Esophagus muscularis mucosa (tissue), 4 donors: ENCODE measurements around the gene ETFA. TPM values are rescaled to one million over a fixed set of nuclear protein-coding genes. Genes with fewer than 3 reads are reported as not detected.

Experiments
- DNase-seq: peaks from one replicate; pipeline ENCODE4 v3.0.0-alpha.2; 2017; ENCODE audit errors: extremely low spot score
- H3K27ac ChIP-seq, 4 donors: fragments of 200-600 bp; sonication (generic); replicated peaks in 1 of 4; 1 replicate in 3 of 4; 2 replicates in 1 of 4; pipeline ENCODE4 v1.5.1; 2016 to 2019; ENCODE audit warnings: mild to moderate bottlenecking in 1 of 4
- H3K27me3 ChIP-seq, 4 donors: fragments of 200-600 bp; sonication (generic); one replicate each; pipeline versions ENCODE4 v1.5.1 to v1.6.0; 2016 to 2019
- H3K36me3 ChIP-seq, 4 donors: fragments of 200-600 bp; sonication (generic); one replicate each; pipeline ENCODE4 v1.5.1; 2016 to 2019
- H3K4me1 ChIP-seq, 4 donors: fragments of 200-600 bp; sonication (generic); one replicate each; pipeline ENCODE4 v1.5.1; 2016 to 2019
- H3K4me3 ChIP-seq, 4 donors: fragments of 200-600 bp; sonication (generic); 1 replicate in 2 of 4; 2 replicates in 2 of 4; pipeline ENCODE4 v1.5.1; 2016 to 2019; ENCODE audit warnings: mild to moderate bottlenecking in 4 of 4, moderate library complexity in 1 of 4
- H3K9me3 ChIP-seq, 4 donors: fragments of 200-600 bp; sonication (generic); 1 replicate in 3 of 4; 2 replicates in 1 of 4; pipeline ENCODE4 v1.5.1; 2016 to 2019
- CTCF ChIP-seq, 3 experiments: fragments of 200-600 bp in 2 of 3; fragments of 450-650 bp in 1 of 3; sonication (generic) in 2 of 3; IDR thresholded peaks; one replicate each; pipeline ENCODE4 v1.5.1; 2017 to 2019; ENCODE audit warnings: antibody characterized with exemption in 3 of 3, mild to moderate bottlenecking in 2 of 3, moderate library complexity in 1 of 3
- EP300 ChIP-seq: sonication (generic); formaldehyde crosslinking; IDR thresholded peaks from one replicate; pipeline ENCODE4 v1.6.1; 2017; ENCODE audit warnings: antibody characterized with exemption
- POLR2A ChIP-seq: fragments of 450-650 bp; IDR thresholded peaks from one replicate; pipeline ENCODE4 v1.6.1; 2017; ENCODE audit warnings: antibody characterized with exemption, moderate library complexity, mild to moderate bottlenecking, low read depth
- POLR2AphosphoS5 ChIP-seq, 2 donors: sonication (generic); formaldehyde crosslinking; IDR thresholded peaks; one replicate each; pipeline ENCODE4 v1.6.1; 2017; ENCODE audit warnings: antibody characterized with exemption in 2 of 2
- WGBS: methylation state at CpG from one replicate; pipeline ENCODE4 v1.1.5; 2018; 5-methylcytosine and 5-hydroxymethylcytosine counted together
- intact Hi-C: fragments of 100-400 bp; cut with DNase I; formaldehyde crosslinking; loops from one replicate; pipeline ENCODE4 v1.15.1; 2023
- total RNA-seq, 4 donors: library from RNA; depleted of rRNA; stranded (reverse); fragments of >200 nt; gene quantifications; one replicate each; pipeline versions ENCODE4 v1.1.0 to v1.2.1, GENCODE V29; 2016

ETFA gene
- total RNA-seq, 4 donors from 2014 or later = 98.7 to 137 (median 130) TPM

DNA sequence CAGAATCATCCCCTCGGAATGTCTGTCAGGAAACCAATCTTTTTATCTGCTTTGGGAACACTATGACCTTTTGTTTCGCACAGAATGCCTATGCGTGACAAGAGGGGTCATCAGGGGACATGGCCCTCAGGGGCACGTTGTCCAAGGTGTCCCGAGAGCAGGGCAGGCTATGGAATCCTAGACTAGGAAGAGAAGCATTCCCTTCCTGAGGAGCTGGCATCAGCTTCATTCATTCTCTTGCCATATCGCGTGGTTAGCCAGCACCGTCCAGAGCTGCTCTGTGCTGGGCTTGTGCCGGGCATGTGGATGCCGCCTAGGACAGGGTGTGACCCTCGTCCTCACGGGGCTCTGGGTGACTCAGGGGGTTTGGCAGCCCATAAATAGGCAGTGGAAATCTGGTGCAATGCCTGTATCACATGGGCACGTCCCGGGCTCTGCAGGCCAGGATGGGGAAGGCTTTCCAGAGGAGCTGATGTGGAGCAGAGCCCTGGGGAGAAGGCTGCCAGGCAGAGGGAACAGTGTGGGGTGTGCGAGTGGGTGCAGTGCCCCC lies 133.7 kb downstream of the ETFA start:
- peaks cover 0 to 47% (median 0%) of the 10 kb centered on the region in 4 donors for H3K27me3 ChIP-seq
- no peaks in the 10 kb centered on the region for H3K9me3 ChIP-seq
- intact Hi-C loops = no loop called here
- no peaks in the 10 kb centered on the region for H3K36me3 ChIP-seq
- 76% methylated on average over 7 of the region's 15 CpGs for WGBS
- H3K27ac ChIP-seq = peak overlapping the region in 1 of 4 donors; percentile 19
- no peak for DNase-seq
- H3K4me3 ChIP-seq = no peak overlapping the region
- TF ChIP-seq POLR2AphosphoS5 (IDR thresholded peaks at IDR 0.05) = peak; percentile 13 to 26
- no peak for TF ChIP-seq EP300
- TF ChIP-seq POLR2A = no peak
- no peak for TF ChIP-seq CTCF (IDR thresholded peaks at IDR 0.05)
- peaks cover 12 to 18% (median 13%) of the 10 kb centered on the region in 4 donors for H3K4me1 ChIP-seq

DNA sequence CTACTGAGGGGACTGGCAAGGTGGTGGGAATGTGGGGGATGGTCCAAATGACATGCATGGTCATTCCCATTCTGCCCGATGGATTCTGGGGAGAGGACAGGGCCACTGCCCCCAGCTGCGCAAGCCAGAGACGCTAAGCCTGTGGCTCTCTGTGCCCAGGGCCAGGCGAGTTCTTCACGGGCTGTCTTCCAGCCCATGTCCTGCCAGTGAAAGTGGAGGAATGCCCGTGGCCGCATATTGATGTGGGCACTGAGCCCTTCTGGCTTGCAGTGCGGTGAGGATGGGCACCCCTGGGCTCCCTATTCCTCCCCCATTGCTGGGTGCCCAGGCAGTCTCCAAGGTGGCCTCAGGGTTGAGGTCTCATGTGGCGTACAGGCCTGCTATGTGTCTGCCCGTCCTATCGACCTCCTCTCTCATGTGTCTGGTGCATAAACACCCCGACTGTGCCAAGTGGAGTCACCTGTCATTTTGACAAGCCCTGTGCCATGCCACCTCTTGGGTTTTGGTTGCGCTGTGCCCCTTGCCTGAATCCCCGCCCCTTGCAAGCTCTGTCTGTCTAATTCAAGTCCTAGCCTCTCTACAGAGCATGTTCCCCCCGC lies 134.7 kb downstream of the ETFA start:
- no peak overlapping the region for H3K4me3 ChIP-seq
- H3K9me3 ChIP-seq = no peaks in the 10 kb centered on the region
- H3K27ac ChIP-seq = no peak overlapping the region
- peaks cover 0 to 54% (median 0%) of the 10 kb centered on the region in 4 donors for H3K27me3 ChIP-seq
- WGBS = 96% methylated on average over 13 of the region's 15 CpGs
- no peaks in the 10 kb centered on the region for H3K36me3 ChIP-seq
- DNase-seq = no peak
- TF ChIP-seq CTCF (IDR thresholded peaks at IDR 0.05) = no peak
- no peak for TF ChIP-seq POLR2A
- TF ChIP-seq EP300 = no peak
- TF ChIP-seq POLR2AphosphoS5 (IDR thresholded peaks at IDR 0.05) = no peak
- peaks cover 12 to 23% (median 13%) of the 10 kb centered on the region in 4 donors for H3K4me1 ChIP-seq
- intact Hi-C loops = no loop called here

DNA sequence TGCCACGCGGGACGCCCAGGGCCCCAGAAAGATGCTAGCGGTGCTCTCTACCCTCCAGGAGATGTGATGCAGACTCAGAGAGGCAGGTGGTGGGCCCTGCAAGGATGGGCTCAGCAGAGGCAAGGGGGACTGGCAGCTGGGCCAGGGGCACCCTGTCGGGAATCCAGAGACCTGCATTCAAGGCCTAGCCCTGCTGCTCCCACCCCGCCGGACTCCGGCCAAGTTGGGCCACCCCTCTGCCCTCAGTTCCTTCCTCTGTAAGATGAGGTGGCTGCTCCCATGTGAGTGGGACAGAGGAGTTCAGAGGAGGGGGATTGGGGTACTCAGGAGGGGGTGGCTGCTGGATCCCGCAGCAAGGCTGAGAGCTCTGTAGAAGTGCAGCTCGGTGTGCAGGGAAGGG lies 135.2 kb downstream of the ETFA start:
- WGBS = 92% methylated on average over 3 of the region's 10 CpGs
- Histone ChIP-seq H3K27me3 (peaks cover 0 to 51% (median 0%) of the 10 kb centered on the region in 4 donors), H3K4me3 (no peak overlapping the region), H3K36me3 (no peaks in the 10 kb centered on the region), H3K4me1 (peaks cover 12 to 23% (median 13%) of the 10 kb centered on the region in 4 donors), H3K27ac (no peak overlapping the region), H3K9me3 (no peaks in the 10 kb centered on the region)
- DNase-seq = no peak
- intact Hi-C loops = no loop called here
- TF ChIP-seq EP300 (no peak), POLR2A (no peak), POLR2AphosphoS5 (IDR thresholded peaks at IDR 0.05) (no peak), CTCF (IDR thresholded peaks at IDR 0.05) (no peak)

DNA sequence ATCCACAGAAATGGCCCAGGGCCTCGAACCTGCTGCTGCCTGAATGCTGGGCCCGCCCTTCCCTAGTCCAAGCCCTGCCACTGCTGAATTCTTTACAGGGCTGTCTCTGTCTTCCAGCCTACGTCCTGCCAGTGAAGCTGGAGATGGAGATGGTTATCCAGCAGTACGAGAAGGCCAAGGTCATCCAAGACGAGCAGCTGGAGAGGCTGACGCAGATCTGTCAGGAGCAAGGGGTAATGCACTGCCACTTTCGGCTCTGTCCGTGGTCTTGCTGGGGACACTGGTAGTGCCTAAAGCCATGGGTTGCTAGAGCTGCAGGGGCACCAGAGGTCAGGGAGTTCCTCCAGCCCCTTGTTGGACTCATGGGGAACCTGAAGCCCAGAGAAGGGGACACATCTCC lies 135.8 kb downstream of the ETFA start:
- no peak for DNase-seq
- Histone ChIP-seq H3K27ac (no peak overlapping the region), H3K9me3 (no peaks in the 10 kb centered on the region), H3K4me3 (no peak overlapping the region), H3K4me1 (peaks cover 12 to 29% (median 16%) of the 10 kb centered on the region in 4 donors), H3K36me3 (no peaks in the 10 kb centered on the region), H3K27me3 (peaks cover 0 to 48% (median 0%) of the 10 kb centered on the region in 4 donors)
- 94% methylated on average over 7 of the region's 8 CpGs for WGBS
- TF ChIP-seq CTCF (IDR thresholded peaks at IDR 0.05) = no peak
- TF ChIP-seq POLR2A = no peak
- no peak for TF ChIP-seq EP300
- intact Hi-C loops = no loop called here
